ENCODE results near the gene PRAC2.

PRAC2 gene

DNA sequence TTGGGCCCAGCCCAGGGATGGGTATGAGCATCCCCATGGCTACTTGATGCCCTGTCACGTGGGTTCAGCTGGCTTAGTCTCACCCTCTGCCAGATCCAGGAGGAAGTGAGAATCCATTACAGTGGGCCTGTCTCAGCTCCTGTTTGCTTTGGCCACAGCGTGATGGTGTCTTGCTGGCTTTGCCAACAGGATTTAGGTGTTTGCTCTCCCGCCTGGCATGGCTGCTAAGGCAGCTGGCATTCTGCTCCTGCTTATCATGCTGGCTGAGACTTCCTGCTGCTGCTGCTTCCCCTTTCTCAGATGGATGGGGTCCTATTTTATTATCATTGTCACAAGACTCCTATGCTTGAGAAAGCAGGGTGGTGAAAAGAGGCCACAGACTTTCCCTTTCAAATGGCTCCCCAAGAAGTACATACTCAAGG is 33.9 kb downstream of the PRAC2 start:
- DNase-seq = peak; percentile 63

DNA sequence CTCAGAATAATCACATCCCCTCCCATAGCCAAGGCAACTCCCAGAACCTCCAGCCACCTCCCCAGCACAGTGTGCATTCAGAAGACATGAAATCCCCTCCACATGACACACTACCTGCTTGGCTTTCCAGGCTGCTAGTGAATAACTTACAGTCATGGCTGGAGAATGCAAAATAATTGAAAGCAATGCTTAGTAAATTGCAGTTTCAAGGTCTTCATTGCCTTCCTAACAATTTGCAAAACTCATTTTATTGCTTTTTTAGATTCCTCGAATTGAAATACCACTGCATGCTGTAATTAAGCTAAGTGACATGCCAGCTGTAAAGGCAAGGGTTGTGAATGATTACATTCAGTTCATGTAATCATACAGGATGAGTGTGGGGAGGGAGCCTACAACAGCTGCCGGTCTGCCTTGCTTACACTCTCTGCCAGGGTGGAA is 34.6 kb downstream of the PRAC2 start:
- DNase-seq = no peak

DNA sequence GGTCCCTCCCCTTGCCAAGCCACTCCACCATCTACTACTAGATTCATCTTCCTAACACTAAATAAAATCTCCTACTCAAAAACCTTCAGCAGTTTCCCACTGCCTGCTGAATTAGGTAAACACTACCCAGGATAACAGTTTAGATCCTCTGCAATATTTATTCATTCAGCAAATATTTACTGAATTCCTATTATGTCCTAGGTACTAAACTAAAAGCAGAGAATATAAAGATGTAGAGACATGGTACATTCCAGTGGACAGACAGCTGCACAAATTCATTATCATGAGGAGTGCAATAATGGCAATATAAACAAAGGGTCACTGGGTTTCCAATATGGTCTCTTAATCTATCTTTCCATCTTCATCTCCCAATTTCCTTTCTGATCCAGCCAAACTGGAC is 36.3 kb downstream of the PRAC2 start:
- DNase-seq = no peak

DNA sequence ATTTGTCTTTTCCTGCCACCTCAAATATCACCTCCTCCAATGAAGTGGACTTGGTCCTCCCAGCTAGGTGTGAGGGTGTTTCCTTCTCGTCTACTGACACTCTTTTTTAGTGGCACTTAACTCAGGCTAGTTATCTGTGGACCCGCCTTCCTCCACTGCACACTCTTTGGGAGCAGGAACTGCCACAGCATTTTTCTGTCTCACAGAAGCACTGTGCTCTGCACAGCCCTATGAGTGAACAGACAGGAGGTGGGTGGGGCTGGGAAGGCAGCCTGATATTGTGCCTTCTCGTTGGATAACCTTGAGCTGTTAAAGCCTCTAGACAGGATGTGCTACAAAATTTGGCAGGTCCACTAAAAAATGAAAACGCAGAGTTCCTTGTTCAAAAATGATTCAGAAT is 37.4 kb downstream of the PRAC2 start:
- DNase-seq = no peak

DNA sequence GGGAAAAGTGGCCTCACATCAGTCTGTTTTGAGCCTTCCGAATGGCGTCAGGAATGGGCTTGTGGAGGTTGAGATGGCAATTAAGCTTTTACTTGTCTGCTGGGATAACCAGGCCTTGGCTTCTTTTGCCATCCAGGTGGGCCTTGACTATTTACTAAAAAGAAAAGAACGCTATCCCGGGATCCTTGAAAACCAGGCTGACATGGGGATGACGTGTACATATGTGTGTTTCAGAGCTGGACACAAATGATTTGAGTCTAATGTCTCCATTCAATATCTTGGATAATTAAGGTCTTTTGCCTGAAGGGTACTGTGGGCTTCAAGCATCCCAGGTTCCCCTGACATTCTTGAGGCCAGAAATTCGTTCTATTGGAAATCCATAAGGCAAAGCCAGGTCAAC is 38.1 kb downstream of the PRAC2 start:
- DNase-seq = no peak

DNA sequence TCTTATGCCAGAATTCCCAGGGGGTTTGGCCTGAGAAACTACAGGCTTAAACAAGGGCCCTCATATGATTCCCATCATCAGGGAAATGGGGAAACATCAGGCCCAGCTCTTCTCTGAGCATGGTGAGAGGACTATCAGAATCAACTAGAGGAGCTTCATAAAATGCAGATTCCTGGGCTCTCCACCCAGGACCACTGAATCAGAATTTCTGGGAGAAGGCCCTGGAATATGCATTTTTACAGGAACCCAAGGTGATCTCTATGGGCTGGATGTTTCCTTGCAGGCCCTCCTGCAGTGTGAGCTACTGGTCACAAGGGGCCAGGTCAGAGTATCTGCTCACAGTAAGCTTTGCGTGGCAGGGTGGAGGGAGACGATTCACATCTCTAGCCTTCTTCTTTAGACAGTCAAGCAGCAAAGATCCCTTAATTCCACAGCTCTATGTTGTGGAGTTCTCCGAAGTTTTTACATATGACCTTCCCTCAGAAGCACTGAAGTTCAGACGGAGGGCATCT is 44.3 kb downstream of the PRAC2 start:
- no peak for DNase-seq

DNA sequence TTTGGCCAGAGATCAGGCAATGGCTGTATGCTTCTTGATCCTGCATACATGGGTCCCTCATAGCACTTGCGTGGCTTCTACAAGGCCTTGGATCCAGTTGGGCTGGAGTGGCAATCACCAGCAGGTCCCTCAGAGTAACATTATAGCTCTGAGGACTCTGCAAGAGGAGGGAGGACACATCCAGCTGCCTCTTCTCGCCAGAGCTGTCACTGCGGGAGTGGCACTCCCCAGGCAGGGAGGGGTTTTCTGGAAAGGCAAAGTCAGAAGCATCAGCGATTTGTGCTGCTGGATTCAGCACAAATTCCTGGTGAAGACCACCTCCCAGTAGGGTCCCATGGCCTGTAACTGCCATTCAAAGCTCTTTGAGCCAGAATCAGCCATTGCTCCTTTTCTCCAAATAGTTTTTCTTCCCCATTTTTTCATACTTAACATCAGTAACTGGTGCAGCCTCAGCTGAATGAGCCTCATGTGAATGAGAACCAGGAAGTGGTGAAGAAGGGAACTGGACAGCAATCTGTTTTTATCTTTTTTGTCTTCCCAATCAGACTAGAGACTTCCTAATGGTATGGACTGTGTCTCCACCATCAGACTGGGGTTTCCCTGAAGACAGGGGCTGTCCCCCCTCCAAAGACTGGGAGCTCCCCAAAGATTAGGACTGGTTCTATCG is 46.2 kb downstream of the PRAC2 start:
- peak; percentile 54 for DNase-seq

DNA sequence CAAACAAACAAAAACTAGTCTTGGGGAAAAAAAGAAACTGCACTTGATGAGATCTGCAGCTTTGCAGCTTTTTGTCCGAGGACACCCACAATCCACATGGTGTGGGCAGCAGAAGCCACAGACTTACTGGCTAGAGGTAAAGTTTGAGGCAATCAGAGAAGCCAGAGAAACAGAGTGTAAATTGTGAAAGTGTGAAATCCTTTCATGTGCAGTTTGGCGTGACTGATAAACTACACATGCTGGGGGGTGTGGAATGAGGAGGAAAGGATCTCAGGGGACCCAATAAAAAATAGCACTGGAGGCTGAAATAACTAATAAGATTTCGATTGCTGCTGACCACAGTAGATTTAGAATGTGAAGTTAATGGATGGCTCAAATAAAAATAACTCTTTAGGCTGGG is 48.0 kb downstream of the PRAC2 start:
- DNase-seq = peak; percentile 3

DNA sequence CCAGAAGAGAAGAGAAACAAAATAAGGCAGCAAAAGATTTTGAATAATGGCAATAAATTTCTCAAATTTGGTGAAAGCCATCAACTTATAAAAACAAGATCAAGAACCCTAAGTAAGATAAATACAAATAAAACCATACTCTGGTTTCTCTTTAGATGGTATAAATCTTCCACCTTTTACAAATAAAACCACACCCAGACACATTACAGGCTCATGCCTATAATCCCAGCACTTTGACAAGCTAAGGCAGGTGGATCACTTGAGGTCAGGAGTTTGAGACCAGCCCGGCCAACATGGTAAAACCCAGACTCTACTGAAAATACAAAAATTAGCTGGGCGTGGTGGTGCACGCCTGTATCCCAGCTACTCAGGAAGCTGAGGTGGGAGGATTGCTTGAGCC is 50.3 kb downstream of the PRAC2 start:
- DNase-seq = no peak
